Loucy (cell line): Measurements from ENCODE around the gene FPGS.

ENCODE experiments used
- H2AFZ ChIP-seq: fragments of 200-600 bp; sonication (generic); 2 replicates; pipeline ENCODE4 v1.6.0; 2016; ENCODE audit warnings: antibody characterized with exemption, mild to moderate bottlenecking, low read length, moderate library complexity
- H3F3A ChIP-seq: fragments of 200-600 bp; 2 replicates; pipeline ENCODE4 v1.6.0; 2016; ENCODE audit warnings: antibody characterized with exemption, low read depth, mild to moderate bottlenecking
- H3K27me3 ChIP-seq: fragments of 200-600 bp; sonication (generic); 2 replicates; pipeline ENCODE4 v1.6.1; 2014; ENCODE audit warnings: low read length, mild to moderate bottlenecking; ENCODE audit not compliant: insufficient read depth, poor library complexity, severe bottlenecking
- H3K36me3 ChIP-seq: fragments of 200-600 bp; sonication (generic); 2 replicates; pipeline ENCODE4 v1.6.1; 2016; ENCODE audit warnings: low read length; ENCODE audit not compliant: insufficient read depth
- H3K4me1 ChIP-seq: fragments of 200-600 bp; sonication (generic); 2 replicates; pipeline ENCODE4 v1.5.1; 2014; ENCODE audit warnings: low read length, mild to moderate bottlenecking; ENCODE audit not compliant: insufficient read depth, poor library complexity, severe bottlenecking
- H3K4me2 ChIP-seq: fragments of 200-600 bp; sonication (generic); 2 replicates; pipeline ENCODE4 v1.6.0; 2014; ENCODE audit warnings: antibody characterized with exemption, low read length, low read depth, mild to moderate bottlenecking; ENCODE audit not compliant: poor library complexity, severe bottlenecking
- H3K4me3 ChIP-seq: fragments of 200-600 bp; sonication (generic); 2 replicates; pipeline ENCODE4 v1.5.1; 2014; ENCODE audit warnings: low read length, mild to moderate bottlenecking, mixed read lengths; ENCODE audit not compliant: poor library complexity, severe bottlenecking
- H3K79me2 ChIP-seq: fragments of 200-600 bp; sonication (generic); 2 replicates; pipeline ENCODE4 v1.6.1; 2014; ENCODE audit warnings: low read length; ENCODE audit not compliant: insufficient read depth
- H3K9ac ChIP-seq: fragments of 200-600 bp; sonication (generic); 2 replicates; pipeline ENCODE4 v1.6.0; 2014; ENCODE audit warnings: mild to moderate bottlenecking, low read depth, low read length, moderate library complexity; ENCODE audit not compliant: poor library complexity, severe bottlenecking
- H3K9me2 ChIP-seq: fragments of 200-600 bp; sonication (generic); replicated peaks from 2 replicates; pipeline ENCODE4 v1.6.1; 2016; ENCODE audit warnings: low read depth, low read length, mixed read lengths
- H3K9me3 ChIP-seq: fragments of 200-600 bp; sonication (generic); 2 replicates; pipeline ENCODE4 v1.6.1; 2014; ENCODE audit warnings: mild to moderate bottlenecking, antibody characterized with exemption, low read length, low read depth; ENCODE audit not compliant: insufficient read depth
- H4K20me1 ChIP-seq: fragments of 200-600 bp; sonication (generic); 2 replicates; pipeline ENCODE4 v1.6.0; 2014; ENCODE audit warnings: antibody characterized with exemption, low read length, mild to moderate bottlenecking; ENCODE audit not compliant: insufficient read depth, poor library complexity, severe bottlenecking
- EZH2phosphoT487 ChIP-seq: fragments of 200-600 bp; IDR thresholded peaks from 2 replicates; pipeline ENCODE4 v1.6.1; 2018; ENCODE audit warnings: antibody characterized with exemption, mild to moderate bottlenecking, moderate library complexity, borderline replicate concordance
- TF ChIP-seq, protein P1 (sequence below): fragments of 200-600 bp; sonication (generic); conservative IDR thresholded peaks from 2 replicates; pipeline ENCODE4 v1.5.1; 2014; ENCODE audit warnings: mild to moderate bottlenecking, antibody characterized with exemption, low read length

The FPGS gene

DNA sequence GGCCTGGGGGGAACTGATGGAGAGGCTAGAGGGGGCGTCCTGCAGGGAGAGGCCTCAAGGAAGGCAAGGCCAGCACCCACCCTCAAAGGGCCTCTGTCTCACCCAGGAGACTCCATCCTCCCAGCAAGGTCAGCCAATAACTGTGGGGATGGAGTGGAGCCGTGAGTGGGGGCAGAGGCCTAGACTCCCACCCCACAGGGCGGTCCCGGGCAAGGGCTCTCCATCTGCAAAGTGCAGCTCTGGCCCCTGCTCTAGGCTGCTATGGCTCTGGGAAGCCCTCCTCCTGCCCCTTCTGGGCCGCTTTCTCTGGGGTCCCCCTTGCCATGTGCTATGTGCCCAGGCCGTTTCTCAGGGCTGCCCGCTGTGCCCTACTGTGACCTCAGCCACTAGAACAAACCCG lies 14.0 kb downstream of the FPGS start:
- Histone ChIP-seq H3K27me3 (no peaks in the 10 kb centered on the region), H3K36me3 (peaks cover 33% of the 10 kb centered on the region; the same call in 1 of the 2 replicates), H2AFZ (no peak overlapping the region), H3K9ac (no peak overlapping the region), H3K79me2 (0 out of 2 replicates have a peak, but pooled peaks cover 5% of the 10 kb centered on the region), H3K9me2 (no peaks in the 10 kb centered on the region), H3K9me3 (no peaks in the 10 kb centered on the region), H3K4me3 (no peak overlapping the region), H3K4me1 (no peaks in the 10 kb centered on the region), H3F3A (no peaks in the 10 kb centered on the region), H3K4me2 (no peak overlapping the region), H4K20me1 (no peaks in the 10 kb centered on the region)
- TF ChIP-seq EZH2phosphoT487, result no peak
- TF ChIP-seq, protein P1, sequence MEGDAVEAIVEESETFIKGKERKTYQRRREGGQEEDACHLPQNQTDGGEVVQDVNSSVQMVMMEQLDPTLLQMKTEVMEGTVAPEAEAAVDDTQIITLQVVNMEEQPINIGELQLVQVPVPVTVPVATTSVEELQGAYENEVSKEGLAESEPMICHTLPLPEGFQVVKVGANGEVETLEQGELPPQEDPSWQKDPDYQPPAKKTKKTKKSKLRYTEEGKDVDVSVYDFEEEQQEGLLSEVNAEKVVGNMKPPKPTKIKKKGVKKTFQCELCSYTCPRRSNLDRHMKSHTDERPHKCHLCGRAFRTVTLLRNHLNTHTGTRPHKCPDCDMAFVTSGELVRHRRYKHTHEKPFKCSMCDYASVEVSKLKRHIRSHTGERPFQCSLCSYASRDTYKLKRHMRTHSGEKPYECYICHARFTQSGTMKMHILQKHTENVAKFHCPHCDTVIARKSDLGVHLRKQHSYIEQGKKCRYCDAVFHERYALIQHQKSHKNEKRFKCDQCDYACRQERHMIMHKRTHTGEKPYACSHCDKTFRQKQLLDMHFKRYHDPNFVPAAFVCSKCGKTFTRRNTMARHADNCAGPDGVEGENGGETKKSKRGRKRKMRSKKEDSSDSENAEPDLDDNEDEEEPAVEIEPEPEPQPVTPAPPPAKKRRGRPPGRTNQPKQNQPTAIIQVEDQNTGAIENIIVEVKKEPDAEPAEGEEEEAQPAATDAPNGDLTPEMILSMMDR, result no peak

DNA sequence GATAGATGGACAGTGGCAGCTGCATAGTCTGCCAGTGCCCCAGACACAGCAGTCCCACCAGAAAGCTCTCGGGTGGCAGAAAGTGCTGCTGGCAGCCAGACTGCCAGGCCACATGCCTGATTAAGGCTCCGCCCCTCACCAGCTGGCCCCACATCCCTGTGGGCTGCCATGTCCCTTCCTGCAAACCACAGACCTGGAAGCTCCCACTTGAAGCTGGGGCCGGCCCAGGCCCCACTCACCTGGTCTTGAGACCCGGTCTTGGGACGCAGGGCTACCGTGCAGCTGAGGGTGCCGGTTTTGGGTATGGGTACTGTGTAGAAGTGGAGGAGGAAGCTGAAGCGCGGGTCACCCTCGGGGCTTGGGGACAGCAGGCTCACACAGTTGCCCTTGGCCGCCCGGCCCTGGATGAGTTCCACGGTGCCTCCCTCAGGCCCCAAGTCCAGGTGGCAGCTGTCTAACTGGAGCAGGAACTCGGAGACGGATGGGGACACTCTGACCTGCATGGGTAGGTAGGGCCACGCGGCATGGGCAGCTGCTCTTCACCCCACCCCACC lies 15.3 kb downstream of the FPGS start:
- TF ChIP-seq, protein P1, result no peak
- TF ChIP-seq EZH2phosphoT487, result no peak
- H4K20me1 ChIP-seq, result no peaks in the 10 kb centered on the region
- no peak overlapping the region for H3K4me2 ChIP-seq
- H3K79me2 ChIP-seq, result 0 out of 2 replicates have a peak, but pooled peaks cover 5% of the 10 kb centered on the region
- no peak overlapping the region for H3K4me3 ChIP-seq
- H3K36me3 ChIP-seq, result peaks cover 21% of the 10 kb centered on the region; the same call in 1 of the 2 replicates
- H2AFZ ChIP-seq, result no peak overlapping the region
- H3K9me3 ChIP-seq, result no peaks in the 10 kb centered on the region
- H3K9me2 ChIP-seq, result no peaks in the 10 kb centered on the region
- no peaks in the 10 kb centered on the region; the same call in 1 of the 2 replicates for H3F3A ChIP-seq
- H3K4me1 ChIP-seq, result no peaks in the 10 kb centered on the region
- H3K9ac ChIP-seq, result no peak overlapping the region
- H3K27me3 ChIP-seq, result no peaks in the 10 kb centered on the region

DNA sequence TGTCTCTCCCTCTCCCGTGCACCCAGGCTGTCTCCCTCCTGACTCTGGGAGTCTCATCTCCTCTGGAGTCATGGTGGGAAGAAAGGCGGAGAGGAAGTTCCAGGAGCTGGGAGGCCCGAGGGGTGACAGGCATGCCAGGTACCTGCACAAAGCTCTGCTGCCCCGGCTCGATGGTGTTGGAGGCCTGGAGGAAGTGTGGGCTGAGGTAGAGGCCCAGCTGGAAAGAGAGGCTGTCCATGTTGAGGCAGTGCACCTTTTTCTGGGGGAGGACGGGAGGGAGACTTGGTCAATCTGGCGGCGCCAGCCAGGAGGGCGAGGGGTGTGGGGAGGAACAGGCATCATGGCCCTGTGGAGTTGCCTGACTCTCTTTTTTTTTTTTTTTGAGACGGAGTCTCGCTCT lies 15.9 kb downstream of the FPGS start:
- Histone ChIP-seq H3F3A (no peaks in the 10 kb centered on the region; the same call in 1 of the 2 replicates), H3K9ac (no peak overlapping the region), H4K20me1 (no peaks in the 10 kb centered on the region), H3K4me3 (no peak overlapping the region), H3K9me2 (no peaks in the 10 kb centered on the region), H2AFZ (no peak overlapping the region), H3K4me2 (no peak overlapping the region), H3K9me3 (no peaks in the 10 kb centered on the region), H3K27me3 (no peaks in the 10 kb centered on the region), H3K79me2 (no peaks in the 10 kb centered on the region), H3K4me1 (no peaks in the 10 kb centered on the region), H3K36me3 (peaks cover 15% of the 10 kb centered on the region; the same call in 1 of the 2 replicates)
- TF ChIP-seq, protein P1, result no peak
